Measurements from ENCODE around the gene TRPV5. TPM values are rescaled to one million over a fixed set of nuclear protein-coding genes. Genes with fewer than 3 reads are reported as not detected.

Gene TRPV5
- total and polyA plus RNA-seq, 8 donors = not detected

GRCh38 chr7:142867097-142867378 lies 66.5 kb downstream of the TRPV5 start:
- intact Hi-C loops (cut with DNase I; ENCODE audit: low total_unique reads) = no loop called here
- Histone ChIP-seq H3K4me1 (no peaks in the 10 kb centered on the region), H3K36me3 (peaks cover 4 to 59% (median 42%) of the 10 kb centered on the region in 4 donors), H3K9me3 (no peaks in the 10 kb centered on the region), H3K4me3 (no peak overlapping the region), H3K27me3 (no peaks in the 10 kb centered on the region), H3K27ac (no peak overlapping the region)
- DNase-seq = no peak
- 73 to 82% (median 78%) methylated on average over 4 of the region's 4 CpGs for WGBS, 5 donors
- TF ChIP-seq EP300 (IDR thresholded peaks at IDR 0.05) = no peak
- no peak for TF ChIP-seq CTCF (IDR thresholded peaks at IDR 0.05)
- TF ChIP-seq POLR2A (IDR thresholded peaks at IDR 0.05) = no peak
- no peak for TF ChIP-seq POLR2AphosphoS5 (IDR thresholded peaks at IDR 0.05)

- no peak overlapping the region for H3K27ac ChIP-seq
- H3K4me1 ChIP-seq = no peaks in the 10 kb centered on the region
- H3K9me3 ChIP-seq = no peaks in the 10 kb centered on the region
- TF ChIP-seq CTCF (IDR thresholded peaks at IDR 0.05) (peak in 5 of 7 experiments; percentile 40 to 66 (median 46)), POLR2A (IDR thresholded peaks at IDR 0.05) (no peak), POLR2AphosphoS5 (IDR thresholded peaks at IDR 0.05) (no peak), EP300 (IDR thresholded peaks at IDR 0.05) (no peak)
- intact Hi-C loops (cut with DNase I; ENCODE audit: low total_unique reads) = no loop called here
- H3K4me3 ChIP-seq = no peak overlapping the region
- peak; percentile 61 for DNase-seq
- peaks cover 4 to 57% (median 39%) of the 10 kb centered on the region in 4 donors for H3K36me3 ChIP-seq
- WGBS, 5 donors = 49 to 66% (median 58%) methylated on average over 18 of the region's 18 CpGs
- H3K27me3 ChIP-seq = no peaks in the 10 kb centered on the region
Measured at GRCh38 chr7:142866361-142867096, 67.0 kb downstream of the TRPV5 start.

- no peak for DNase-seq
- 51 to 66% (median 58%) methylated on average over 12 to 13 of the region's 13 CpGs for WGBS, 5 donors
- H3K27ac ChIP-seq = no peak overlapping the region
Measured at GRCh38 chr7:142865766-142866165, 67.8 kb downstream of the TRPV5 start.

More at GRCh38 chr7:142865766-142866165, 67.8 kb downstream of the TRPV5 start:
- H3K4me1 ChIP-seq = no peaks in the 10 kb centered on the region
- TF ChIP-seq POLR2AphosphoS5 (IDR thresholded peaks at IDR 0.05) = no peak
- TF ChIP-seq CTCF (IDR thresholded peaks at IDR 0.05) = no peak
- TF ChIP-seq EP300 (IDR thresholded peaks at IDR 0.05) = no peak
- TF ChIP-seq POLR2A (IDR thresholded peaks at IDR 0.05) = no peak
- no peaks in the 10 kb centered on the region for H3K27me3 ChIP-seq
- no peaks in the 10 kb centered on the region for H3K9me3 ChIP-seq
- H3K4me3 ChIP-seq = no peak overlapping the region
- H3K36me3 ChIP-seq = peaks cover 4 to 49% (median 32%) of the 10 kb centered on the region in 4 donors
- intact Hi-C loops (cut with DNase I; ENCODE audit: low total_unique reads) = no loop called here
